NCI-H2227 (cell line): ENCODE data around the gene ZDHHC9.

Experiments
- DNase-seq: peaks from one replicate; lab custom pipeline; 2025; ENCODE audit not compliant: unreplicated experiment; lab: John Stamatoyannopoulos, UW

ZDHHC9 gene

DNA sequence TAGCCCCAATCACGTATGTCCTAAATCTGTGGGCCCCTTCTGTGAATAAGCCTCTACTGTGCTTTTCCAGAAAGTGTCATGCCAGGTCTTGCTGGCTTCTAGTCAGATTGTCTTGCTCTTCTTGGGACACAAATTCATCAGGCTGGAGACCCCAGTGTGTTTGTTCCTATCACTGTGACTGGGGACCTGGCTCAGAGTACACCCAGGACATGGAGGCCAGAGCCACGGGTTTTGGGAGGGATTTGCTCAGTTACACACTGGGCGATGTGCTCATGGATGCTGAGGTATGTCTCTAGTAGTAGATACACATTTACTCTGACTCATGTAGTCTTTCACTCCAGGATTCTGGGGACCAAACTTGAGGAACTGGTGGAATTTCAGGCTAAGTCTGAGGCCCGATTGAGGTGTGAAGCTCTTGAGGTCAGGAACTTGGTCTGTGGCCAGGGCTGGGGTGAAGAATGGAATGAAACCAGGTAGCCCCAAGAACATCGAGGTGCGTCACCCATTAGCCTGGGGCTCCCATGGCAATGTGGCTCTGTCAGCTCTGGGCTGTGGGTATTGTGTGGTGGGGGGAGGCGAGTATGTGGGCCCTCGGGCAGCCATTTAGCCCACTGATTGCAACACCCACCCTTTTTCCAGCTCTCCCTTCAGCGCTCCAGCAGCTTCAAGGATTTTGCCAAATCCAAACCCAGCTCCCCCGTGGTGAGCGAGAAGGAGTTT lies 56.2 kb downstream of the ZDHHC9 start:
- no peak for DNase-seq

GRCh38 chrX:129786210-129786651 lies 57.5 kb downstream of the ZDHHC9 start:
- no peak for DNase-seq

DNA sequence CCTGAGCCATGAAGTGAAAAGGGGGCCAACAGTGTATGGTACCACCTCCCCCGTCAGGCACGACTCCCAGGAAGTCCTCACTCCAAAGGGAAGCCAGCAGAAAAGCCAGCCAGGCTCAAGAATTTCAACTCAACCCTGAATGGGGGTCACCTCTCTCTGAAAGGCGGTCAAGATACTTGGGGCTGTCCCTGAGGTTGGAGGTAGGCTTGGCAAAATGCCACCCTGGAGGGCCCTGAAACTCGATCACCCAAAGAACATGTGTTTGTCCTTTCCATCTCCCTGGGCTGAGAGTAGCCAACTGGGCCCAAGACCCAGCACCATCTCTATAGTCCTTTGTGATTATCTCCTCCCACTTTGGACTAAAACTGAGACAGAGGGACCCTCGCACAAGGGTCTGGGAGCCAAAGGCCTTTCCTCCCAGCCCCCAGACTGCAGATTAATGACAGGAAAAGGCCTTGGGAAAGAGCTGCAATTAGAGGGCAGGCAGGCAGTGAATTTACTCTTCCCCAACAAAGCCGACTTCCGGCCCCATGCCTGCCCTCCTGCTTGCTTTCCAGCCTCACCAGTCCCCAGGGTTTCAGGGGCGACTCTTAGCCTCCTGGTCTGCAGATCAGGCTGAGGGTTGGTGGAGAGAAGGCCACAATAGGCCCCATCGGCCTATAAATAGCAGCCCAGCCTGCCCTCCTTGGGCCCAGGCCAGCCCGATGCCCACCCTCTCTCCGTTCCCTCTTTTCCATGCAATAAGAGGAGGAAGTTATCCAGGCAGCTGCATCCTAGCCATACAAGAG lies 58.3 kb downstream of the ZDHHC9 start:
- DNase-seq, result no peak

- no peak for DNase-seq
These were observed 59.3 kb downstream of the ZDHHC9 start for GRCh38 chrX:129784371-129784770.

DNA sequence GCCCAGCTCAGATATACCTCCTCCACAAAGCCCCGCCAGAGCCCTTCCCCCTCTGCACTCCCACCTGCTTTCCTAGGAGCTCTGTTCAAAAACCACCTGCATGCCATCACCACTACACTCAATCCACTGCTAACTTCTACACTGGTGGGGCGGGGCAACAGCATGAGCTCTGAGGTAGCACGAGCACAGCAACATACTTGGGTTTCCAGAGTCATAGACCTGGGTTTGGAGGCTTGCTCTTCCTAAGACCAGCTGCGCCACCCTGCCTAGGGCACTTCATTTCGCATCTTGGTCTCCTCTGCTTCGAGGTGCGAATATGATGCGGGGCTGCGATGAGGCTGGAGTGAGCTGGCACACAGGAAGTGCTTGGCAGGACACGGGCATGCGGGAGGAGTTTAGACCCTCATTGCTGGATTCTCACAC lies 60.4 kb downstream of the ZDHHC9 start:
- DNase-seq, result no peak

- no peak for DNase-seq
These were observed 61.0 kb downstream of the ZDHHC9 start for GRCh38 chrX:129782706-129783105.

- no peak for DNase-seq
These were observed 61.8 kb downstream of the ZDHHC9 start for GRCh38 chrX:129781680-129782495.

DNA sequence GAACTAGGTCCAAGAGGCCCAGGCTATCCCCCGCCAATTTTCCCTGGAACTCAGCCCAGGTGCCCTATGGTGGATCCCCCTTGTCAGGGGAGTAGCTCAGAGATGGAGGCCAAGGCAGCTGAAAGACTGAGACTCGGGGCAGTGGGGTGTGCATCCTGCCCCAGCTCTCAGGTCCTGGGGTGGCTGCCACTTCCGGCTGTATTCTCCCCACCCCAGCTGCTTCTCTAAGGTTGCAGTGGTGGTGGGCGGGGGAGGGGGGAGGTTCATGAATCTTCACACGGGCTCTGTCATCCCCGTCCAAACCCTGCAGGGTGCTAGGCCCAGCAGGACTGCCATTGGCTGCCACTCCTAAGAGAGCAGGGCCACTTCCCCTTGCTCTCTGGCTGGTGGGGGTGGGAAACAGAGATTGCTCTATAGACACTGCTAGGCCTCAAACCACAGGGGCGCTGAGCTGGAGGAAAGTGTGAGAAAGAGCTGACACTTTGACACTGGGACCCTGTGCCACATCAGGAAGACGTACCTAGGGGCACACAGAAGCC lies 62.5 kb downstream of the ZDHHC9 start:
- no peak for DNase-seq

DNA sequence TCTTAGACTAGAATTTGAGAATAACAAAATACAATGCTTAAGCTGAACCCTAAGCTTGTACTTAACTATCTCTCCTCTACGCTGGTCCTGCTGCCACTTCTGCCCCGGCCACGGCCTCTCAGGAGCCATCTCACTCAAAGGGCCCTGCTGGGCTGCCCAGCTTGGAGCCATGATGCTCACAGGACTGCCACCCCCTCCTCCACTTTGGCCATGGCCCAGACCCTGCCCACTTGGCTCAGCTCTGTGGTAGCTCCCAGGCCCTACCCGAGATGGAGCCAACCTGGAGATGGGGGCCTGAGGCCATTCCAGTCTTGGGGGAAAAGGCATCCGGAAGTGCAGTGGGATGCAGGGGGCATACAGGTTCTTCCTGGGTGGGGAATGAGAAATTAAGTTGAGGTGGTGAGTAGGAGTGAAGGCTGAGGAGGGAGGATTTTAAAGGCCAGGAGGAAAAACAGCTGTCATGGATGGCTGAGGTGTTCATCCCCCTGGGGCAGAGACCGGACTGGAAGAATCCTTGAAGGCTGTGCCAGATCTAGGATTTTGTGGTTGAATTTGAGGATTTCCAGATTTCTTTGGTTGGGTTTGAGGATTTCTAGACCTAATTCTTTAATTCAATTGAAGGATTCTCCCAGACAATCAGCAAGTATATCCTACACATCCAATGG lies 63.1 kb downstream of the ZDHHC9 start:
- DNase-seq, result no peak

GRCh38 chrX:129779747-129780146 lies 63.9 kb downstream of the ZDHHC9 start, which contains the start of gene SASH3:
SASH3 (plus strand) TSS chrX:129779949; CDS start chrX:129780098, 149 bp downstream.
- DNase-seq, result no peak

DNA sequence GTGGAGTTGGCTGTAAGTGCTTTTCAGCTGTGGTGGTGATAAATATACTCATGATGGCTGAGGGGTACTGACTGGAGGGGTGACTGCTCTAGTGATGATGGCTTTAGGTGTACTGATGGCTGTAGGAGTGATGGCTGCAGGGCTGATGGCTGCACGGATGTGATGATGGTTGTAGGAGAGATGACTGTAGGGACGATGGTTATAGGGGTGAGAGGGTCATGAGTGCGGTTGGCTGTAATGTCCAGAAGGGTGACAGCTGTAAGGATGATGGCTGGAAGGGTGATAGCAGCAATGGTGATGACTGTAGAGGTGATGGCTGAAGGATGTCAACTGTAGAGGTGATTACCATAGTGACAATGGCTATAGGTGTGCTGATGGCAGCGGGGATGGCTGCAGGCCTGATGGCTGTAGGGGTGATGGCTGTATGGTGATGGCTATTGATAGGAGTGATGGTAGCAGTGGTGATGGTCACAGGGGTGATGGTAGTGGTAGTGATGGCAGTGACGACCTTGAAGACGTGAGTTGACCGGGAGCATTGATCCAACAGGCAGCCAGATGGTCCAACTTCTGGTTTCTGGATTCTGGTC lies 64.5 kb downstream of the ZDHHC9 start:
- no peak for DNase-seq

- DNase-seq, result no peak
These were observed 66.3 kb downstream of the ZDHHC9 start for GRCh38 chrX:129777218-129778030.

GRCh38 chrX:129773649-129774458 lies 69.8 kb downstream of the ZDHHC9 start:
- DNase-seq, result no peak

- DNase-seq, result no peak
These were observed 70.8 kb downstream of the ZDHHC9 start for GRCh38 chrX:129772796-129773431.

DNA sequence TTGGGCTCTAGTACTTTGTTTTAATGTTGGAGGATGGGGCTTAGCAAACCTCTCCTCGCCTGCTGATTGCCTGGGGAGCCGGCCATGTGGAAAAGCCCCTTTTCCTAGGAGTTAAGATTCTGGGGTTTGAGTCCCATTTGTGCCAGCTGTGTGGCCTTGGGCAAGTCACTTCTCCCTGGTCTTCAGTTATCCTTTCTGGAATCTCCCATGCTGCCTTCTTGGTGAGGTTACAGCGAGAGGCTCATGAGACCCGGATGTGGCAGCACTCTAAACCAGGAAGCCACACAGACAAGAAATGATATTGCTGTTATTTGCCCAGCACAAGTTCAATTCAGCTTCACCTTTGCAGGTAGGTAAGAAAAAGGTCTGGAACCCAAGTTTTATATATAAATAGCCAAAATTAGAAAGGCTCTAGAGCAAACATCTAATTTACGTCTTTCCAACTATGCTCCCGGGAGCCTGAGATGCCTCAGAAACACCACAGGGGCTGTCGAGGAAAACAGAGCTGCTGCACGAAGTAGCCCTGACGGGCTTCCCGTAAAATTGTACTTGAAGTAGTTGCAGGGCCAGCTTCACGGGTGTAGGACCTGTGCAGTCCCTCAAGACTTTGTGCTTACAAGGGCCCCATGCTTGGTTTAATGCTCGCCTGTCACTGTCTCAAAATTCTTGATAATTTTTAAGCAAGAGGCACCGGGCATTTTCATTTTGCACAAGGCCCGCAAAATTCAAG lies 72.3 kb downstream of the ZDHHC9 start:
- no peak for DNase-seq

DNA sequence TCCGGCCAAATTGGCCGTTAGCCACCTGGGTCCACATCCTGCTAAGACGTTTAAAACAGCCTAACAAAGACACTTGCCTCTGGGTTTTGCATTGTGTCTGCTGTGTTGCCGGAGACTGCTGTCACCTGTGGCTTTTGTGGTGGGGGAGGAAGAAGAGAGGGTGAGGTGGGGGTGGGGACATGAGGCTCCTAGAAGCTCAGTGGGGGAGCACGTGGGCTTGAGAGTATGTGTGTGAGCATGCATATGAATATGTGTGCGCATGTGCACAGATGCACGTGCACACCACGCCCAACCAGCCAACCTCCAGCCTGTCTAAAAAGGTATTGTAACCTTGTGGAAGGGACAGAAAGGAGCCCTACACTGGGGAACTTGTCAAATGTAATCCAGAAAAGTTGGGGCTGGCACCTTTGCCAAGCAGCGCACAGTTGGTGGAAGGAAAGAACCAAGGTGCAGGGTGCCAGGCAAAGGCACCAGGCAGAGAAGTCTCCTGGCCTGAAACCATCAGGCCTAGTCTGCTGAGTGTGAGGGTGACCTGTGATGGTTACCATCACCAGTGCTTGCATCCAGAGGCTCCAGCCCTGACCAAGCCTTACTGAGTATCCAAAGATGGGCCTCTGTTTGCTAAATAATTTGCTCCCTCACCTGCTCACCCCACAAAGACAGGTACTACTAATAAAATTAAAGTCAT lies 74.1 kb downstream of the ZDHHC9 start:
- DNase-seq, result no peak
